K562 (cell line): Measurements from ENCODE around the gene MRI1. TPM values are rescaled to one million over a fixed set of nuclear protein-coding genes. Genes with fewer than 3 reads are reported as not detected.

Source experiments
- CBX5 ChIP-seq: IDR thresholded peaks from 2 replicates; pipeline ENCODE4 v1.6.1; 2014; ENCODE audit warnings: low read depth, borderline replicate concordance
- GATAD2A ChIP-seq: fragments of 450-650 bp; IDR thresholded peaks from 2 replicates; pipeline ENCODE4 v1.6.1; 2017
- HDAC1 ChIP-seq, 2 experiments: fragments of 450-650 bp; IDR thresholded peaks; 2 replicates each; pipeline ENCODE4 v1.6.1; 2016 to 2017; ENCODE audit warnings: inconsistent platforms in 1 of 2, mild to moderate bottlenecking in 1 of 2, moderate library complexity in 1 of 2
- MAFG ChIP-seq: fragments of 450-650 bp; conservative IDR thresholded peaks from 2 replicates; pipeline ENCODE4 v1.6.1; 2016; ENCODE audit warnings: missing genetic modification characterization, missing compliant biosample characterization
- MIER1 ChIP-seq: fragments of 450-650 bp; IDR thresholded peaks from 2 replicates; pipeline ENCODE4 v1.6.1; 2016; ENCODE audit warnings: antibody characterized with exemption, mild to moderate bottlenecking, low read depth
- MLX ChIP-seq, 2 experiments: fragments of 450-650 bp in 1 of 2; sonication (generic) in 1 of 2; formaldehyde crosslinking; conservative IDR thresholded peaks; 2 replicates each; pipeline versions ENCODE4 v1.4.0 to v1.8.1; 2020 to 2022; ENCODE audit warnings: mild to moderate bottlenecking in 1 of 2, missing genetic modification reagents in 1 of 2
- NR2C1 ChIP-seq, 2 experiments: fragments of 450-650 bp; IDR thresholded peaks; 2 replicates each; pipeline ENCODE4 v1.6.1; 2017; ENCODE audit warnings: mild to moderate bottlenecking in 2 of 2, antibody characterized with exemption in 1 of 2, inconsistent platforms in 1 of 2, missing compliant biosample characterization in 1 of 2, missing genetic modification characterization in 1 of 2
- REST ChIP-seq, 2 experiments: fragments of 450-650 bp; formaldehyde crosslinking in 1 of 2; IDR thresholded peaks; 2 replicates each; pipeline versions ENCODE4 v1.4.0 to v1.6.1; 2014 to 2020; ENCODE audit warnings: mild to moderate bottlenecking in 2 of 2, borderline replicate concordance in 1 of 2, low read depth in 1 of 2
- polyA plus RNA-seq, 8 experiments: library from polyadenylated mRNA; depleted of rRNA in 4 of 8; stranded (reverse) in 5 of 8; unstranded in 3 of 8; fragments of >200 nt; fragmentation: Nextera tagmentation in 2 of 8; fragmentation: Illumina TruSeq in 1 of 8; extraction: Ambion mirVana in 2 of 8; extraction: Trizol in 1 of 8; gene quantifications; 2 replicates each; pipeline versions ENCODE4 v1.2.1 to v1.2.3, GENCODE V29; 2011 to 2014; ENCODE audit warnings: inconsistent platforms in 1 of 8, missing spikeins in 1 of 8
- total RNA-seq, 7 experiments: library from RNA; depleted of rRNA in 6 of 7; stranded (reverse); fragments of >200 nt in 6 of 7; fragmentation: Illumina TruSeq in 2 of 7; extraction: Trizol in 2 of 7; gene quantifications; 2 replicates each; pipeline versions ENCODE4 v1.2.1 to v1.2.3, GENCODE V29; 2011 to 2021; ENCODE audit warnings: low replicate concordance in 1 of 7
- TF ChIP-seq, protein P1 (sequence below): fragments of 450-650 bp; IDR thresholded peaks from 2 replicates; pipeline ENCODE4 v1.6.1; 2017; ENCODE audit warnings: antibody characterized with exemption
- TF ChIP-seq, protein P2 (sequence below): fragments of 250-450 bp; sonication (Bioruptor Pico); IDR thresholded peaks from 2 replicates; pipeline ENCODE4 v1.5.0; 2021; ENCODE audit warnings: mild to moderate bottlenecking, moderate library complexity

MRI1 gene
- total and polyA plus RNA-seq, 9 of the 15 experiments (the other 6 are each of a cell fraction or from before 2014, with no cell fraction given), result 5.5 to 57.4 (median 28.2) TPM

- TF ChIP-seq, protein P1, sequence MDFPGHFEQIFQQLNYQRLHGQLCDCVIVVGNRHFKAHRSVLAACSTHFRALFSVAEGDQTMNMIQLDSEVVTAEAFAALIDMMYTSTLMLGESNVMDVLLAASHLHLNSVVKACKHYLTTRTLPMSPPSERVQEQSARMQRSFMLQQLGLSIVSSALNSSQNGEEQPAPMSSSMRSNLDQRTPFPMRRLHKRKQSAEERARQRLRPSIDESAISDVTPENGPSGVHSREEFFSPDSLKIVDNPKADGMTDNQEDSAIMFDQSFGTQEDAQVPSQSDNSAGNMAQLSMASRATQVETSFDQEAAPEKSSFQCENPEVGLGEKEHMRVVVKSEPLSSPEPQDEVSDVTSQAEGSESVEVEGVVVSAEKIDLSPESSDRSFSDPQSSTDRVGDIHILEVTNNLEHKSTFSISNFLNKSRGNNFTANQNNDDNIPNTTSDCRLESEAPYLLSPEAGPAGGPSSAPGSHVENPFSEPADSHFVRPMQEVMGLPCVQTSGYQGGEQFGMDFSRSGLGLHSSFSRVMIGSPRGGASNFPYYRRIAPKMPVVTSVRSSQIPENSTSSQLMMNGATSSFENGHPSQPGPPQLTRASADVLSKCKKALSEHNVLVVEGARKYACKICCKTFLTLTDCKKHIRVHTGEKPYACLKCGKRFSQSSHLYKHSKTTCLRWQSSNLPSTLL, result no peak
- TF ChIP-seq HDAC1 (IDR thresholded peaks at IDR 0.05), result peak in 1 of 2 experiments; percentile 96; a peak in 2 of 4 replicates
- TF ChIP-seq, protein P2, sequence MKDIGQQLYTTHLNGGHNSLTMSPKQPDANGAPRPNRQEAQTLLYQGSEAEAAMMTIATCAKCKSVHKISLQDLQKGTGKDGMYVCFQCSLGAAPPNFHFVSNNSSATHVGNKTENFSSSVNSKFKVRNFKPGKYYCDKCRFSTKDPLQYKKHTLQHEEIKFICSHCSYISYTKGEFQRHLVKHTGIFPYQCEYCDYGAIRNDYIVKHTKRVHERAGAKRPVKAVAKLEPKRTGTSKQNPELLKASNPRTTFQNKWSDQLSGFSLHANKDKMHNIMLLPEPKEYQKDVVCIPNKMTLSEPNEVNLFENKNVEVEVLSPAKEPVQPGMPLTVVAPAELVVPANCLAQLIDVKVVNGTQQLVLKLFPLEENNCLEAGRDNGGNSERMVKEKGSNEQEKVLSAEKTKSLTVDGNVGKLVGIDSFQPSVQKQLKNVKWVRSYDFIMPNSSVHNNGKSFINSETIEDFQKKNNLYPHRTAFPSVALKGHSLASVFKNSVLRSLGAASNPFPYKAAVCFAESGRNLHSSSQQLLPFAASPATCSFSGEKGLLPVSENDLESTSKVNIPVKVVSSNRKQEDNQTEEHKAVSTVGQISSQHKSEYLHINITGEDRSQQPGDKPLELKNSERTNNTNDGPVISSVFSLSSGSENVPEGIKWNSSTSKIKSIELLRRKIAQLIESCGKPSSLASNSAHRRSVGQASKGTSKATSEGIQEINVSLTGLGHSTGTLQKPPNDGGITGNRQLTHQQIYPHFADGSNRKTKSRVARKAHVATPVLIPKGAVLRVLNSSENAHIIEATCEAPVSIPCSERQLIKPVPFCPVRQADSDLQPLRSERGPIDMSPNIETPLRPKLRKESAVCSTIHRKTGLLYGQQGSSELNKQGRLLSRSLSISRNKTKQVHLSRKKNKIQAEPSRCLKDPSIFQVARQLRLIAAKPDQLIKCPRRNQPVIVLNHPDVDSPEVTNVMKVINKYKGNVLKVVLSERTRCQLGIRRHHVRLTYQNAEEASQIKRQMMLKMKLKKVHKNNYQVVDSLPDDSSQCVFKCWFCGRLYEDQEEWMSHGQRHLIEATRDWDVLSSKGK (CRISPR knock-in tag), result no peak
- TF ChIP-seq MAFG, result no peak
- TF ChIP-seq CBX5, result no peak
- no peak for TF ChIP-seq GATAD2A
- TF ChIP-seq MIER1, result no peak
- no peak for TF ChIP-seq REST (IDR thresholded peaks at IDR 0.05; ENCODE audit: borderline replicate concordance)
- TF ChIP-seq REST (CRISPR knock-in tag; IDR thresholded peaks at IDR 0.05; ENCODE audit: low read depth), result no peak
- TF ChIP-seq MLX (CRISPR knock-in tag; conservative IDR thresholded peaks at IDR 0.05), result no peak
- TF ChIP-seq NR2C1 (IDR thresholded peaks at IDR 0.05), result no peak
- no peak for TF ChIP-seq NR2C1 (tag; IDR thresholded peaks at IDR 0.05)
Observed at GRCh38 chr19:13717194-13717643, 47.1 kb upstream of the MRI1 start (continued).
